GM19455 (cell line): ENCODE results near the gene CMSS1.

ENCODE experiments used
- ATAC-seq: cut with Tn5 transposase; IDR thresholded peaks from one replicate; pipeline ENCODE4 v1.9.1; 2021; ENCODE audit not compliant: unreplicated experiment

CMSS1 gene

DNA sequence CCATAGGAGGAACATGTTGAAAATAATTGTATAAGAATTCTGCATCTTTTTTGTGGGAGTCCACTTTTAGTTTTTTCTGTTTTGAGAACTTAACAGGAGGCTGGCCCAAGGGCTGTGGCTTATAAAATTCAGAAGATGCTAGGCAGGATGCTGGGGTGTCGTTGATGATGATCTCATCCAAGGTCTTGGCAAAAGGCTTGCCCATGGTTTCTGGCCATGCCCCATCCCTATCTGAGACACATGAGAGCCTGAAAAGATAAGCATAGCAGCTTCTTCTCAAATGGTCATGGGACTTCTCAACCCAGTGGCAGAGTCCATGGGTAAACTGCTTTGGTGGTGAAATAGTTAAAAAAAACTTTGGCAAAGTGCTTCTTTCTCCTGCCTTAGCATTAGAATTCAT is 35.2 kb downstream of the CMSS1 start:
- ATAC-seq: no peak

DNA sequence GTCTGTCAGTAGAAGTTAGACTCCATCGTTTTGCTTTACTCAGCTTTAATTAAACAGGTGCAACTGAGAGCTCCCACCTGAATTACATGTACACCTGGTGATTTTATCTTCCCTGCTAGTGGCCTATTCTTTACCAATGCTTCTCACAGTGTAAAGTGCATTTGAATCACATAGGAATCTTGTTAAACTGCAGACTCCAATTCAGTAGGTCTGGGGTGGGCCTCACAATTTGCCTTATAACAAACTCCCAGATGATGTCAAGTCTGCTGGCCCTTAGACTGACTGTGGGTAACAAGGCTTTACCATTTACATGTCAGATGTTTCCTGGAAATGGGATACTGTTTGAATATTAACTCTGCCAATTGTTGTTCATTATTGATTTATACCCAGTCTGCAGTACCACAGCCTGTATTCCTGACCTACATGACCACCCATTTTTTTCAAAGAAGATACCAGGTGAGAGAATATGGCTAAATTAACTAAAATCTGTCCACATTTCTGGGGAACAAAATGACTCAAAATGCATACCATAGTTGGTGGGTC is 37.2 kb downstream of the CMSS1 start:
- ATAC-seq: no peak

DNA sequence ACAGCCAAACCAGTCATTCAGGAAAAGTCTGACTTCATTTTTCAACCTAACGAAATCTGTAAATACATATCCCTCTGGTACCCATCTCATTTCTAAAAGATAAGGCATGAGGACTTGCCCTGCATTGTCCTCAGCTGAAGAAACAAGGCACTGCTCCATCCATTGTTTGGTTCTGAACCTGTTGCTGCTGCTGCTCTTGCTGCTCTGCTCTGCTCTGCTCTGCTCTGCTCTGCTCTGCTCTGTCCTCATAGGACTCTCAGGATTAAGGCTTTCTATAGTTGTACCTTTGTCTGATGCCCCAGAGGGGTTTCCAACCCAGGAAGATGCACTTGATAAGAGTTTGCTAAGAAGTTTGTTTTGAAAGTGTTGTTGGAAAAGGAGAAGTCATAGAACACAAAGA is 38.2 kb downstream of the CMSS1 start:
- no peak for ATAC-seq

DNA sequence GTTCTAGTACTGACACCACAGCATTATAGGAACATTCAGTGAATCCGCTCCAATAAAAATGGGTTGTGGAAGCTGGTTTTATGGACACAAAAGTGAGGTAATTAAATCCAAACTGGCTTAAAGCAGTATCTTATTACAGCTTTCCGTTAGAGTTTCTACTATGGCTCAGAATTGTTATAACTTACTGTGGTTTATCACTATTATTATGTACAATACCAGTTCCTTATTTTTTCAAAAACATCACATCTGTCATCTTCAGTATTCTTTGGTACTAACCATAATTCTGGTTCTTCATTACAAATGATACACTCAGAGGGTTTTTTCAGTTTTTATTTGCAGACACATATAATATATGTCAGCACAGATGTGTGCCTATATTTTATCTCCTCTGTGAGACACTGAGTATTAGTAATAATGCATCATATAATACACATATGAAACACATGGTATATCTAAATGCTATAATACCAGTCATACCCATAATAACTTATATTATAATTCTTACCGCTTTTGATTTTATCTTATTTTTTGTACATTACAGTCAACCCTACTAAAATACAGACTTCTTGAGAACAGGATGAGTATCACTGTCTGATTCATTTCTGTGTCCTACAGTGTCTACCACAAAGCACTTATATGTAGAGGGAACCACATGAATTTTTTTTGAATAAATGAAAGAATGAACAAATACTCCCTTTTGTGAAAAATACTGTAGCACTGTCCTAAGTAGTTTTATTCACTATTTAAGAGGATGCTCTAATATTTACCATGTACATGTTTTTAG is 39.0 kb downstream of the CMSS1 start:
- ATAC-seq: no peak

DNA sequence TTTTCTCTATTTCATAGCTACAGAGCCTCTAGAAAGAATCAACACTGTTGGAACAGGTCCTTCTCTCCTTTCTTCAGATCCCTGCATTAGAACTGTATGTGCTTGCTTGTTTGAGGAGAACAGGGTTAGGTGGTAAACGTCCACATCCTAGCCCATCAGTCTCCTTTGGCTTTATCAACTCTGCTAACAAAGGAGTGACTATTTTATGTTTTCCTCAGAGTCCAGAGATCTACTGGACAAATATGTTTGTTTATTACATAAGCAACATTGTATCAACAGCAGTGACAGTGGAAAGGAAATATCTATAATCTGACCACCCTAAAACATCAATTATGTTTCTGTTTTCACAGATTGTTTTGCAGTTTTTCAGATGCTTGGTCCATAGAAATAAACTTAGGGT is 39.6 kb downstream of the CMSS1 start:
- no peak for ATAC-seq

DNA sequence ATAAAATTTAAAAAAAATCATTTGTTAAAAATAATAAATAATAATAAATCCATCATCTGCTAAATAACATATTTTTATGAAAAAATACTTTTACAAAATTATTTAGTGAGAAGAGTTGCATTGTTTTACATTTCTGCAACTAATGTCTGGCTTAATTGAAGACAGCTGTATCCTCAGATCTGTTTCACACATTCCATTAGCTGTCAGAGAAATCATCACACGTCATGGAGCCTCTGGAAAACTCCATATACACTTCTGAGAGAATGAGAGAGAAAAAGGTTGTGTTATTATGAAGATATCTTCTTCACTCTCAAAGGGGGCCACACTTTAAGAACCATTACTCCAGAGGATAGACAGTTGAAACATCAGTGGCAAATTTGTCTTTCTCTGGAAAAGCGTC is 40.8 kb downstream of the CMSS1 start:
- no peak for ATAC-seq

DNA sequence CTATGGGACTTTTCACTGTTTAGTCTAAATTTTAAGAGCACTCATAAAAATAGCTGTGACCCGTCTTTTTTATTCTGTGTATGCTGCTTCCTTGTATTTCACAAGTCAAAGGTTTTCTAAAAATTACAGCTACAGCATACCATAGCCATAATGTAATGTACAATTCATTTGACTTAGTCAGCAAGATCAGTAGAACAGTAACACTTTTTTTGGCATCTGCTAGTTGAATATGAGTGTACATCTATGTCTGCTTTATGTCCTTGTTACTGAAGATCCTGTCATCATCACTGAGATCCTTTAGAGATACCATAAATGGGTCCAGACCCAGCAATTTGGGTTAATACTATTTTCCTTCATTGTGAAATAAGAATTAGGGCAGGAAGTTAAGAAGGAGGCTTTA is 42.2 kb downstream of the CMSS1 start:
- ATAC-seq: no peak

DNA sequence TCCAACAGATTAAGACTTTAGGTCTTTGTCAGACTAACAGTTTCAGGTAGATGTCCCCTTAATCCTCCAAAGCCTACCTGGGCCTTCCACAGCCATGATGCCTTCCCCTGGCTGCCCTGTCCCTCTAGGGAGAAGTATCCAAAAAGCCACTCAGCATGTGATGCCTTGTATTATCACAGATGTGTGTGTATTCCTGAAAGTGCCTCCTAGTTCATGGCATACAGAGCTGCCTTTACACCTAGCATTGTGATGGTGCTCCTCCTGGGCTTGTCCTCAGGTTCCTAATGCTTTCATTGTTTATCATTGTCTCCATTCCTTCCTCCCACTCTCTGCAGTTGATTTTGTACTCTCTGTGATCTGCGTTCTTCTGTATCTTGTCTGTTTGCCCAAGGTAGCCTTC is 43.6 kb downstream of the CMSS1 start:
- ATAC-seq: no peak

DNA sequence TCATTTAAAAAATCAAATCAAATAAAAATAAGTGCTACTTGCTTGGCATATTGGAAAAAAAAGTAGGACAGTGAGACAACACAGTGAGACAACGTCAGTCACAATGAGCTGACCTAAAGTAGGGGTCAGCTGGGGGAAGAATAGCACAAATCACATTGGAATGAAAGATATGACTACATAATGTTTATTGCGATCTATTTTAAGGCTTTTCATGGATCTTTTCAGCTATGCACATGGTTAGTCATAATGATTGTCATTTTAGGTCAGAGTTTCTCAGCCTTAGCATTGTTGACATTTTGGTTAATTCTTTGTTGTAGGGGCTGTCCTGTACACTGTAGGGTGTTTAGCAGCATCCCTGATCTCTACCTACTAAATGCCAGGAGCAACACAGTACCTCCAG is 44.5 kb downstream of the CMSS1 start:
- ATAC-seq: no peak

DNA sequence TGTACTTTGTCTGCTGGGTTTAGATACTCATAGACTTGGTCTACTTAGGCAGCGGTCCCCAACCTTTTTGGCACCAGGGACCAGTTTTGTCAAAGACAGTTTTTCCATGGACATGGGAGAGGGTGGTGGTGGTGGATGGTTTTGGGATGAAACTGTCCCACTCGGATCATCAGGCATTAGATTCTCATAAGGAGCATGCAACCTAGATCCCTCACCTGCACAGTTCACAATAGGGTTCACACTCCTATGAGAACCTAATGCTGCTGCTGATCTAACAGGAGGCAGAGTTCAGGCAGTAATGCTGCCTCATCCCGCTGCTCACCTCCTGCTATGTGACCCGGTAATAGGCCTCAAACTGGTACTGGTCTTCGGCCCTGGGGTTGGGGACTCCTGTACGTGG is 45.3 kb downstream of the CMSS1 start:
- no peak for ATAC-seq

DNA sequence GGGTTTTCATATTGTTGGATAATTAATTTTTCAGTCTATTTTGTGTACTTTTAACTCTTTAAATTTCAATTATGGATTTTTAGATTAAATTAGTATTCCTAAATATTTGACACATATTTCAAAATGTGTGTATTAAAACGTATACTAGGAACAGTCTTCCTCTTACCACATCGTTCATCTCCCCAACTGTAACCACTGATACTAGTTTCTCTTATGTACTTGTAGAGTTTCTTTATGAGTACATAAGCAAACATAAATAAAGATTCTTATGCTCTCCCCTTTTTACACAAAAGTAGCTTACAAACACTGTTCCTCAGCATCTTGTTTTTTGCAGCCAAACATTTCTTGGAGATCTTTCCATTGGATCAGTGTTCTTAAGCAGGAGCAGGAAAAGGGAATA is 45.9 kb downstream of the CMSS1 start:
- ATAC-seq: no peak

DNA sequence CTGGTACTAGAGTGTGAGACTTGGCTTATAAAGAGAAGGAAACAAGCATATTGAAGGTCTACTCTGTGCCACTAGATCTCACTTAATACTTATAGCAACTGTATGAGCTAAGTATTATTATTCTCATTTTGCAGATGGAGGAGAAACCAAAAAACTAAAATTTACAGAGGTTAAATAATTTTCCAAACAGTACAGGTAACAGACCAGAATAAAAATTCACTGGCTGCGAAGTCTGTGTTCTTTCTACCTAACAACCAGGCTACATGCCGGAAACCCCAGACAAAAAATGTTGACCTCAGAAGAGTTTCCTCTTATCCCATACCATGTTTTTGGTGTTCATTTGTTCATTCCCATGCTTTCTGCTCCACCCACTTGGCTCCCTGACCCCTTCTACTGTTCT is 46.6 kb downstream of the CMSS1 start:
- ATAC-seq: no peak

DNA sequence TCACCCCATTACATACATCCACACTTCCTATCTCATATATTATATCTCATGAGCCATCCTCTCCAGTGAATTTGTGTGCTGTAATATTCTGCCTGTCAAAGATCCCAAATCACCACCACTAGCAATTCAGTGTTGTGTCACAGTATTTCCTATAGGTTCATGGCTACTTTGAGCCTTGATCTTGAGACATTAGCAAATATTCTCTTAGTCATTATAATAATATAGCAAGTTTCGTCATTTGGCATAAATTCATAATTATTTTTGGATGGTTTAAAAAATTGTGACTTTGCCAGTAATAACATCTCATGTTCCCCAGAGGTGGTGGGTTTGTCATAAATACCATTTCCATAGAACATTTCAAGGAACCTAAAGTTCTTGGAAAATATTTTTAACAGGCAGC is 47.7 kb downstream of the CMSS1 start:
- no peak for ATAC-seq

DNA sequence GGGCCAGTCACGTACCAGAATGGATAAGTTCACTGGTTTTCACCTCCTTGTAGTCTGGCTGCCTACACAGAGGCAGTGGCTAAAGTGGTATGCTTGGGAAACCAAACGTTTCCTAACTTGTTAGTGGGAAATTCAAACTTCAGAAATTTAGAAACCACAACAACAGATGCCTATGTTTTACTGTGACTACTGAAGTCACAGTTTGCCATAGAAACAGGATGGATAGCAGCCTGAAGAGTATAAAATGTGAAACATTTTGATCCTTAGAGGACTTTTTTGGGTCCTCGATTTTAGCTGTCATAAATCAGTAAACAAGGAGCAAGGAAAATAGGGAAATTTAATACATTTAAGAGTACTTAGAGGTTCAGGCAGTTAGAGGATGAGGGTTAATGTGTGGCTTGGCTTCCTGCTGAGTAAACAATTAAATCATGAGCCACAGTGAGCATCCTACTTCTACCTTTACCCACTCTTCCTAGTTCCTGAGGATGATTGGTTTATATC is 48.6 kb downstream of the CMSS1 start:
- no peak for ATAC-seq

DNA sequence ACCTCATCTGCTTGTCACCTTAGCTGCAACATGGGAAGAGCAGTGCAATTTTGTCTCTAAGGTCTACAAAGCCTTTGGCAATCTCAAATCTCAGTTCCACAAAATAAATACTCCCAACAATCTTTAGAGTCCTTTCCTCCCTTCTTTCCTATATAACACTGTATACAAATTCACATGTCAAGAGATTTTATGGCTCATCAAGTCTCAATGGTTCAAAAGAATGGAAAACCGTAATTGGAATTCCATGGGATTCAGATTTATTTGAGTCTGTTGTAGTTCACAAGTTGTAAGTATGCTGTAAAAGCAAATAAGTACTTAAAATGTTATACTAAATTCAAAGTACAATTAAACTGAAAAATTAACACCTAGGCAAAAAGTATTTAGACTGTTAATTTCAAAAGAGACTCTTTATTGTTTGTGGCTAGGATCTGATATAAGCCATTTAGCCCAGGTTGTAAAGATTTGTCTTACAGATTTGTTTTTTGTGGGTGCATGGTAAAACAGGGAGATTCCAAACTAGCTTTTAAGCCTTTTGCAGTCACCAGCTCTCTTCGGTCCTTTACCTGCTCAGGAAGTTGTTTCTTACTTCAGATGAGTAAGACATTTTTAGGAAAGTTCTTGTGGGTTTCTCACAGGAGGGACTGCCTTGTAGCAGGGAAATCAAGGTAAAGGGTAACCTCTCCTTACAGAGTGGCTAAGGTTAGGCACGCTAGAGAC is 50.1 kb downstream of the CMSS1 start:
- no peak for ATAC-seq

DNA sequence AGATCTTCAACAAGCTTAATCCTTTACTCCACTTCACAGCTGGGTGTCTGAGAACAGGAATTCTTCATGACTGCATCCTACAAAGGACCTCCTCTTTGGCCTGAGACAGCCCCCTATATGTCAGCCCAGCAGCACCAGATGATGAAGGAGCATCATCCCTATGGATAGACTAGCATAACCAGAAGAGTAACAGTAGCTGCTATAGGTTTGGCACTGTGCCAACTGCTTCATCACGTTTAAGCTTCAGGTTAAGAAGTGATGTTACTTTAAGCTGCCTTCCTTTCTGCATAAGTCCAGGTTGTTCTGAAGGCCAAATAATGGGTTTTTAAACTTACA is 50.6 kb downstream of the CMSS1 start:
- no peak for ATAC-seq

DNA sequence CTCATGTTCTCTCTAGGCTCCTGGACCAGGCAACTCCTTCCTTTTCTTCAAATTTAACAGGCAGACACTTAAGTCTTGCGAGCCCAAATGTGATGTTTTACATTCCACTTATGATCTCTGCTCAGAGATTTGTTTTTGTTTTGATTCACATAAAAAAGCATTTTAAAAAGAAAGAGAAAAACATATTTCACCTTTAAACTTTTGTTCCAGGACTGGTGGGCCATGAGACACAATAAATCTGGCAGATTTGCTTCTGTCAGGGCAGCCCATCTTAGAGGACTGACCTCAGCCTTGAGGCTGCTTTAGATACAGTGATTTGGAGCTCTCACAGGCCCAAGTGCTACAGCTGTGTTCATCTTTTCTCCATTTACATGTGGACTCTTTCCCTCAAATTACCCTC is 52.0 kb downstream of the CMSS1 start:
- no peak for ATAC-seq

DNA sequence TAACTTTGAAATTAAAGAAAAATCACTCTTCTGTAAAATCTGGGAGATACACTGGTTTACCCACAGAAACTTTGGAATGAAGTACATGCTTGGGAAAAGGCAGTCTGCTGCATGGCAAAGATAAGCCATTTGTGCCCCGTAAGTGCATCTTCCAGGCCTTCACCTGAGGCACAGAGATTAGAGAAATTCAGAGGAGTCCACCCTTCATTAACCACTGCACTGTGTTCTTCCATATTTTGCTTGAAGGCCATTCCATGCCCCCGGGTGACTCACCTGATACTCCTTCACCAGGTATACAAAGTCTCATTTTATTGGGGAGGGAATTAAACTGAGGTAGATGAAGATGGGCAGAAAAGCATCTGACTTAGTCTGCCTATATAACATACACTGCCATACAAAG is 53.0 kb downstream of the CMSS1 start:
- no peak for ATAC-seq

DNA sequence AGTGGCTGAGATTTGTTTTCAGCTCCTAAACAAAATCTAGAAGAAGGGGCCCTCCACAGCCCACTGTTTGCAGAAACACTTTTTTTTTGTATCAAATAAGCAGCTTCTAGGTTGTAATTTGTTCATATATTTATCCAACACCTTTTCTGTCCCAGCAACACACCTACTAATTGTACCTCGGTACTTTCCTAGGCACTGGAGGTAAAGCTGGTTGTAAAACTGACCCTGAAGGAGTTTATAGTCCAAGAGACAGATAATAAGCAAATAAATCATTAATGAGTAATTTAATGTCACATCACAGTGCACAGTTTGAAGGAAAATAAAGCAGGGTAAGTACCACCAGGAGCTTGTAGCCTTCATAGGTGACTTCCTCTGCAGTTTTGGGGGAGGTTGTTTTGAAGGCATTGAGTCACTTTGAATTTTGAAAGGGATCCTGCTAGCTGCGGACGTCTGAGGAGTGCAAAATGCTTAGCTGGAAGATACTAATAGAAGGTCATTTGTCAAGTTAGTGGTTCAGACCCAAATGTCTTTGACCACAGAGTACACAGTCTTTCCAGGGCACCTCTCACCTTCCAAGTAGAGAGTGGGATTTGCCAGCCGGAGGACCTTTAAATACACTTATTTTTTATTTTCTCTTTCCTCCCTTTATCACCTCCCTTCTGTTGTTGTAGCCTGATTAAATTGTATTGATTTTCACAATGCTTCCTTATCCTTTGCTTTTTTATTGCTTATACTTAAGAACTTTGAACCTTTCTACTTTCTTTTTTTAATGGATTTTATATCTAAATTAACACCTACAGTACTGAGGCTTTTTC is 53.8 kb downstream of the CMSS1 start:
- no peak for ATAC-seq

DNA sequence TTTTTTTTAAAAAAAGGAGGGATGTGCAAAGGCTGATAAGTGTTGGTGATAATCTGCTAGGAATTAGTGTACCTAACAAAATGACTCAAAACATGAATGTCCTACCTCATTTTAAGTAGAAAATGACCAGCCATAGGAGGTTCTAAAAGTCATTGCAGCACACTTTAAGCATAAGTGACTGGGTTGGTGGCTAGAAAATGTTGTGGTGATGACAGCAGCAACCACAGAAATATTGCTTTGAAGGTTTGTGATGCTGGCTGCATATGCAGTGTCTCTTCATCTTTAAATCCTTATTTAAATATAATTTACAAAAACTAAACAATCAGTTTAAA is 55.2 kb downstream of the CMSS1 start:
- peak; percentile 53 for ATAC-seq

DNA sequence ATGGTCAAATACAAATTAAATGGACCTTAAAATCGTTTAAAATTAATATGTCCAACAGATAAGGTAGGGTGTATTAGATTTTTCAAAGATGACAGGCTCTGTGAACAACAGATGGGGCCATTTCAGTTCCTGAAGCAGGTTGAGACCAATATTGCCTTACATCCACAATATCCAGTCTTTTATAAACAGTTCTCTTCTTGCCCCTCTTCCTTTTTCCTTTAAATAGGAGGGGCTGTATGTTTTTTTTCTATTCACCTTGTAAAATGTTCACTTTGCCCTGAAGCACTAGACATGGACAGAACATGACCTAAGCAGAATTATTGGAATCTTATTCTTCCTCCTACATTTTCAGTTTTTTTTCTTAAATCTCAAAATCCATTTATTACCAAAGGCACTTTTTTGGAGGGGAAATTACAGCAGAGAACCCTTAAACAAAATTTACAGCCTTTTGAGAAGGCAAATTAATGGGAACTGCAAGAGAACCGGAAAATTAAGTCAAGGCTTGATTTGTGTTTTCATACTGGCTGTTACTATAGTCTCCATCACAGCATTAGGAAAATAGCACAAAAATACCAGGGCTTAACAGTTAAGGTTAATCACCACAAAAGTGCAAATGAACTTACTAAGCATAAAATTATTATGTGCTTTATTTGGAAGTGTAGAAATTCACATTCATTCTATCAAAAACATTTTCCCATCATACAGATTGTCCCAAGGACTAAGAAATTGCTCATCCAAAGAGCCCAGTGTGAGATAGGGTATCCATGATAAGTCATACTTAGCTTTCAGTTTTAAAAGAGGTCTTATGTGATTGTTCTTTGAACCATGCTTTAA is 55.8 kb downstream of the CMSS1 start:
- ATAC-seq: no peak
